Ishikawa (cell line): ENCODE results near the gene FGF2.

Experiments used
- CEBPB ChIP-seq: IDR thresholded peaks from 2 replicates; pipeline ENCODE4 v1.6.1; 2012
- CREB1 ChIP-seq: IDR thresholded peaks from 2 replicates; pipeline ENCODE4 v1.6.1; 2012; ENCODE audit warnings: low read depth
- EGR1 ChIP-seq: IDR thresholded peaks from 2 replicates; pipeline ENCODE4 v1.6.1; 2012
- EP300 ChIP-seq: IDR thresholded peaks from 2 replicates; pipeline ENCODE4 v1.6.1; 2012; ENCODE audit warnings: borderline replicate concordance
- FOXM1 ChIP-seq: IDR thresholded peaks from 2 replicates; pipeline ENCODE4 v1.6.1; 2012; ENCODE audit warnings: low read depth, borderline replicate concordance
- NFIC ChIP-seq: IDR thresholded peaks from 2 replicates; pipeline ENCODE4 v1.6.1; 2012
- RAD21 ChIP-seq: IDR thresholded peaks from 2 replicates; pipeline ENCODE4 v1.6.1; 2012; ENCODE audit warnings: low read depth
- TAF1 ChIP-seq: IDR thresholded peaks from 2 replicates; pipeline ENCODE4 v1.6.1; 2012; ENCODE audit warnings: low read depth, mild to moderate bottlenecking
- TCF12 ChIP-seq: IDR thresholded peaks from 2 replicates; pipeline ENCODE4 v1.6.1; 2012; ENCODE audit warnings: low read depth
- TEAD4 ChIP-seq: IDR thresholded peaks from 2 replicates; pipeline ENCODE4 v1.6.1; 2012
- USF1 ChIP-seq: IDR thresholded peaks from 2 replicates; pipeline ENCODE4 v1.6.1; 2012
- YY1 ChIP-seq: IDR thresholded peaks from 2 replicates; pipeline ENCODE4 v1.6.1; 2012; ENCODE audit warnings: low read depth
- ZBTB7A ChIP-seq: IDR thresholded peaks from 2 replicates; pipeline ENCODE4 v1.6.1; 2012; ENCODE audit warnings: low read depth
- TF ChIP-seq, protein P1 (sequence below): IDR thresholded peaks from 2 replicates; pipeline ENCODE4 v1.6.1; 2012; ENCODE audit warnings: low read depth, mild to moderate bottlenecking
- TF ChIP-seq, protein P2 (sequence below): IDR thresholded peaks from 2 replicates; pipeline ENCODE4 v1.6.1; 2012

Gene FGF2

GRCh38 chr4:122914938-122915337 lies 88.3 kb downstream of the FGF2 start:
- TF ChIP-seq ZBTB7A (no peak), USF1 (no peak), CEBPB (no peak), TAF1 (no peak), TCF12 (no peak), EGR1 (no peak), YY1 (no peak), EP300 (no peak), NFIC (no peak), RAD21 (no peak), FOXM1 (no peak), TEAD4 (no peak), CREB1 (no peak)
- TF ChIP-seq, protein P1, sequence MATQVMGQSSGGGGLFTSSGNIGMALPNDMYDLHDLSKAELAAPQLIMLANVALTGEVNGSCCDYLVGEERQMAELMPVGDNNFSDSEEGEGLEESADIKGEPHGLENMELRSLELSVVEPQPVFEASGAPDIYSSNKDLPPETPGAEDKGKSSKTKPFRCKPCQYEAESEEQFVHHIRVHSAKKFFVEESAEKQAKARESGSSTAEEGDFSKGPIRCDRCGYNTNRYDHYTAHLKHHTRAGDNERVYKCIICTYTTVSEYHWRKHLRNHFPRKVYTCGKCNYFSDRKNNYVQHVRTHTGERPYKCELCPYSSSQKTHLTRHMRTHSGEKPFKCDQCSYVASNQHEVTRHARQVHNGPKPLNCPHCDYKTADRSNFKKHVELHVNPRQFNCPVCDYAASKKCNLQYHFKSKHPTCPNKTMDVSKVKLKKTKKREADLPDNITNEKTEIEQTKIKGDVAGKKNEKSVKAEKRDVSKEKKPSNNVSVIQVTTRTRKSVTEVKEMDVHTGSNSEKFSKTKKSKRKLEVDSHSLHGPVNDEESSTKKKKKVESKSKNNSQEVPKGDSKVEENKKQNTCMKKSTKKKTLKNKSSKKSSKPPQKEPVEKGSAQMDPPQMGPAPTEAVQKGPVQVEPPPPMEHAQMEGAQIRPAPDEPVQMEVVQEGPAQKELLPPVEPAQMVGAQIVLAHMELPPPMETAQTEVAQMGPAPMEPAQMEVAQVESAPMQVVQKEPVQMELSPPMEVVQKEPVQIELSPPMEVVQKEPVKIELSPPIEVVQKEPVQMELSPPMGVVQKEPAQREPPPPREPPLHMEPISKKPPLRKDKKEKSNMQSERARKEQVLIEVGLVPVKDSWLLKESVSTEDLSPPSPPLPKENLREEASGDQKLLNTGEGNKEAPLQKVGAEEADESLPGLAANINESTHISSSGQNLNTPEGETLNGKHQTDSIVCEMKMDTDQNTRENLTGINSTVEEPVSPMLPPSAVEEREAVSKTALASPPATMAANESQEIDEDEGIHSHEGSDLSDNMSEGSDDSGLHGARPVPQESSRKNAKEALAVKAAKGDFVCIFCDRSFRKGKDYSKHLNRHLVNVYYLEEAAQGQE: no peak
- TF ChIP-seq, protein P2, sequence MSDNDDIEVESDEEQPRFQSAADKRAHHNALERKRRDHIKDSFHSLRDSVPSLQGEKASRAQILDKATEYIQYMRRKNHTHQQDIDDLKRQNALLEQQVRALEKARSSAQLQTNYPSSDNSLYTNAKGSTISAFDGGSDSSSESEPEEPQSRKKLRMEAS: no peak

DNA sequence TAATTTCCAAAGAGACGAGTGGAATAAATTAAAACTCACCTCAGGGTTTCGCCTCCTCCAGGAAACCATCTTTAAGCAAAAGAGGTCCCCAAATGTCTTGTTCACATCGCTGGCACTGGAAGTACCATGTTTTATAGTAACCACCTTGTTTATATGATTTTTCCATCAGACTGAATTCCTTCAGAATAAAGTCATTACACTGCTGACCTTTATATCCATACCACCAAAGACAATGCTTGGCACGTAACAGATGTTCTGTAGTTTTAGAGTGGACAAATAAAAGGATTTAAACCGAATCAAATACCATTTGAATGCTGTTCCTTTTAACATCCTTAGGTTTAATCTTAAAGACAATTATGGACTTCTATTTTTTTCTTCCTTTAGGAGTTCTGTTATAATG lies 91.1 kb downstream of the FGF2 start:
- TF ChIP-seq TAF1 (no peak), RAD21 (no peak), NFIC (no peak), CEBPB (no peak), TCF12 (no peak), EGR1 (no peak), USF1 (no peak), TEAD4 (no peak), YY1 (no peak), FOXM1 (no peak), EP300 (no peak), CREB1 (no peak), ZBTB7A (no peak)
- TF ChIP-seq, protein P1: no peak
- TF ChIP-seq, protein P2: no peak

GRCh38 chr4:122920473-122920872 lies 93.8 kb downstream of the FGF2 start:
- TF ChIP-seq YY1: no peak
- no peak for TF ChIP-seq TCF12
- no peak for TF ChIP-seq CREB1
- TF ChIP-seq EGR1: no peak
- no peak for TF ChIP-seq TAF1
- TF ChIP-seq RAD21: no peak

GRCh38 chr4:122921300-122921699 lies 94.7 kb downstream of the FGF2 start:
- TF ChIP-seq EP300 (no peak), CREB1 (no peak), USF1 (no peak), TEAD4 (no peak)

GRCh38 chr4:122921971-122922876 lies 95.6 kb downstream of the FGF2 start, which contains the start of gene NUDT6:
Gene NUDT6 (minus strand): TSS chr4:122922597. CDS start chr4:122922572, 25 bp downstream.
- TF ChIP-seq, protein P2: peak; percentile 56; the same call in 1 of the 2 replicates
- TF ChIP-seq EP300 (0 out of 2 replicates have a peak, but pooled peaks have one; percentile 12), TAF1 (peak; percentile 30; the same call in 1 of the 2 replicates), NFIC (peak; percentile 7), EGR1 (no peak)
- TF ChIP-seq, protein P1: no peak
